ENCODE data around the gene XDH.

- no peak for TF ChIP-seq EZH2 (IDR thresholded peaks at IDR 0.05; ENCODE audit: low read depth)
- no peak for TF ChIP-seq CTCF (conservative IDR thresholded peaks at IDR 0.05)
Observed at GRCh38 chr2:31296641-31297287, 117.8 kb downstream of the XDH start.
